ENCODE measurements around the gene CCDC154.

The CCDC154 gene

DNA sequence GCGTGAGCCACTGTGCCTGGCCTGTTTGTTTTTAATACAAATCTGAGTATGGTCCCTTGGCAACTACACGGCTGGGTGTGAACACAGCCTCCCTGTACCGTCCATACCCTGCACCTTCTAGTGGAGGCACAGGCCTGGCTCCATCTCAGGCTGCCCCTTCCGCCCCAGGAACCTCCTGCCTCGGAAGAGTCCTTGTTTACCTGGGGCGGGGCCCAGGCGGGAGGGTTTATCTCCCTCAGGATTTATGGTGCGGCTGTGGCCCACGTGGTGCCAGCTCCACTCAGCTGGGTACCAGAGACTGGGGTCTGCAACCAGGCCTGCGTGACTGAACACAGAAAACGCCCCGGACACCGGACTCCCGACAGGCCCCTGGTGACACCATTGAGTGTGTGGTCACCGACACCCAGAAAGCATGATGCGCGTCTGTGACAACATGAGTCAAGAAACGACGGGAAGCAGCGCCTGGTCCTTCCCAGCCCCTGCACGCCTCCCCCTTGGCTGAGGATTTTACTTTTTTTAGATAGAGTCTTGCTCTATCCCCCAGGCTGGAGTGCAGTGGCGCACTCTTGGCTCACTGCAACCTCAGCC, 48.8 kb downstream of the CCDC154 start:
- no peak for DNase-seq

DNA sequence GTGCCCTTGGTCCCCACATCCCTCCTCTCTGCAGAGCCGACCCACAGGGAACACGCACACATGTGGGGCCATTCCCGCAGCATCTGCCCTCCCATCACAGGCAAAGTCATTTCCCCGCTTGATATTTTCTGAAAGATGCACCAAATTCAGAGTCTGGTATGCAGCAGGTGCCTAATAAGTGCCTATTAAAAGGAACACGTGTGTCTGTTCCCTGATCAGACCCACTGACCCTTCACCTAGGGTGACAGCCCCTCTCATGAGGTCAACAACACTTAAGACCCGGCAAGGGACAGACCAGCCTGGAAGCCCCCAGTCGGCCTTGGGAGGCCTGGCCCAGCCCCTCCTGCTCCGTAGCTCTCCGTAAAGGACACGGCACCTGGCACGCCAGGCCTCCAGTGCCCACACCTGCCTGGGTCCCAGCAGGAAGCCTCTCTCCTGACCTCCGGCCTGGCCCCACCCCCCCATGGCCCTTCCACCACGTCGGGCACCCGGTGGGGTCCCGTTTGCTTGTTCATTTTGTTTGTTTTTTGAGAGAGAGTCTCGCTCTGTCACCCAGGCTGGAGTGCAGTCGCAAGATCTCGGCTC, 49.9 kb downstream of the CCDC154 start:
- no peak for DNase-seq

DNA sequence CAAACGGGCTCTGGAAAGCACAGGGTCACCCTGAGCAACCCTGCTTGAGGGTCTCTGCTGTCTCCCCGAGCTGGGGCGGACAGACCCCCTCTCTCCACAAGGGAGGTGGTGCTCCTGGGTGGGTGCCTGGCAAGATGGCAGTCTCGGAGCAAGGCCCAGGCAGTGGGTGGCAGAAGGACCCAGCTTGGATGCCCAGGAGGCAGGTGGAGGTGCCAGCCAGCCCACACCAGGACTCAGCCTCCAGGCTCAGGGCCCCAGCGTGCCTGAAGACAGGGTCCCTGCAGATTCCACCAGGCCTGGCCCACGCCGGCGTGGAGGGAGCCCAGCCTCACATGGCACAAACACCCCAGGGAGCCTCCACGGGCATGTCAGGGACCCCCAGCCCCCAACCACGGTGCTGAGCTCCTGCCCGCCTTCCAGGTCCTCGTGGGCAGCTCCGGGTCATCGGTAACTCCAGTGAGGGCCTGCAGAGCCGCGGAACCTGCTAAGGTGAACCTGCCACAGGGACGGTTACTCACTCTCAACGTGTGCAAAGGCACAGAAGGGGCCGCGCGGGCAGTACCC, 50.7 kb downstream of the CCDC154 start:
- DNase-seq, result no peak

DNA sequence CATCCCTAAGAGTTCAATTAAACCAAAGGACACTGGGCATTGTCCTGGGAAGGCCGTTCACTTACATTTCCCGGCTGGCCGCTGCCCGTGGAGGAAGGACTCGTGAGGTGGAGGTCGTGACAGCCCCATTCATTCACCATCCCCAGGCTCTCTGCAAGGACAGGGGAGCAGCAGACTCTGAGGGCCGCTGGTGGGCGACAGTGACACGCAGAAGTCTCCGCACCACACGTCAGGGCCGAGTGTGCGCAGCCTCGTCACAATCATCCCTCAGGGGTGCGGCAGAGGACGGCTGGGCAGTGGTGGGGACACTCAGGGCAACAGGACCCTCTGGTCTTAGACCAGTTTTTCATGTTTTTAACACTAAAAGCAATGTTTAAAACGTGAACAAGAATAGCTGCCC, 51.5 kb downstream of the CCDC154 start:
- no peak for DNase-seq

DNA sequence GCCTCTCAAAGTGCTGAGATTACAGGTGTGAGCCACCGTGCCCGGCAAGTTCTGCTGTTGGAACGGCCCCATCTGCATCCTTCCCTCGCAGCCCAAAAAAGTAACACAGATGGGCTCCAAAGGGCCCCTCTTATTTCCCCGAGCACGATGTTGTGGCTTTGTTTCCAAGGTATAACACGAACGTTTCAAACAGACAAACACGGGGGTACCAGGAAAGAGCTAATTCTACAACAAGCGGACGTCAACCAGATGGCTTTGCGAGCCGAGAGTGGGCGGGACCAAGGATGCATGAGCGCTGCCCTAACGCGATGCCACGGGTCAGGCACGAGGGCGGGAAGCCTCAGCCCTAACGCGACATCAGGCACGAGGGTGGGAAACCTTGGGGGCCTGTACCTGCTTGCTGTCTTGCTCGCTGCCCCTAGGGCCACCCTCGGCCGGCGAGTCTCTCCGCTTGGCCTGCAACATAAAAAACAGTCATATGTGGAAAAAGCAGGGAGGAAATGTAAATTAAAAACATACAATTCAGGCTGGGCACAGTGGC, 54.0 kb downstream of the CCDC154 start:
- no peak for DNase-seq

DNA sequence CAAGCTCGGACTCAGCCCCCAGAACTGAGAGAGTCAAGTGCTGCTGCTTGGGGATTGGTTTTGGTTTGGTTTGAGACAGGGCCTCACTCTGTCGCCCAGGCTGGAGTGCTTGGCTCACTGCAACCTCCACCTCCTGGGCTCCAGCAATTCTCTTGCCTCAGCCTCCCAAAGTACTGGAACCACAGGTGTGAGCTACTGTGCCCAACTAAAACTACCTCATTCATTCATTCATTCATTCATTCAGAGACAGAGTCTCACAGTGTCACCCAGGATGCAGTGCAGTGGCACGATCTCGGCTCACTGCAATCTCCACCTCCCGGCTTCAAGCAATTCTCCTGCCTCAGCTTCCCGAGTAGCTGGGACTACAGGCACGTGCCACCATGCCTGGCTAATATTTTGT, 54.6 kb downstream of the CCDC154 start:
- DNase-seq, result no peak

DNA sequence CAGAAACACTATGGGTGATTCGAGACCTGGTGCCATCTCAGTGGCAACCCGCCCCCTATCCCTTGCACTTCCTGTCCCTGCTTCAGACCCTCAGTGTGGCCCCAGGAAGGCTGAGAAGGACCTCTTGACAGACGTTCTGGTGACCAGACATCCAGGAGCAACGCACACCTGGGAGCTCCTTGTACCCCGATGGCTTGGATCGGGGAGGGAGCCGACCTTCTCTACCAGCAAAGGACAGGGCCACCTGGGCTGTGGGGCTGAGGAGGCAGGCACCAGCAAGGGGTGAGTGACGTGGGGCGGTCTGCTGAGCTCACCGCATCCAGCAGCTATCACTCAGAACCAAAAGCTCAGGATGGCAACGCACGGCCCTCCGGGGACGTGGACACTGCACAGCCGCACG, 57.0 kb downstream of the CCDC154 start:
- no peak for DNase-seq

DNA sequence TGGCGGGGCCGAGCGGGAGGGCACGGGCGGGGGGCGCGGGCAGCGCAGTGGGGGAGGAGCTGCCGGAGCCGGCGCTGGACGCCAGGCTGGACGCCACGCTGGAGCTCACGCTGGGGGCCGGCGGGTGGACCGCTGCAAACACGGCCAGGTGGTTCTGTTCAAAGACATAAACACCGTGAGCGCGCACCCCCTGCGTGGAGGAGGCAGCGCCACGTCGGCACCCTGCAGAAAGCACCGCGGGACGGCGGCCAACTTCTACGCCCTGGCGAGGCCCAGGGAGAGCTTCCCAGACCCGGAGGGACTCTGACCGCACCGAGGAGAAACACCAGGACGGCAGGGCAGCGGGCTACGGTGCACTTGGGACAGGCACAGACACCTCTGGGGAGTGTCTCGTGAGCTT, 59.1 kb downstream of the CCDC154 start:
- no peak for DNase-seq

Measured in amygdala (tissue), 56 donors.